ENCODE results near the gene ILK. TPM values are rescaled to one million over a fixed set of nuclear protein-coding genes. Genes with fewer than 3 reads are reported as not detected.

Gene ILK
- polyA plus RNA-seq, 1 experiment, result 654 TPM

GRCh38 chr11:6607190-6607795, 3.7 kb downstream of the ILK start:
- DNase-seq (ENCODE audit: low read depth), result no peak
- no peak for TF ChIP-seq CTCF (IDR thresholded peaks at IDR 0.05; ENCODE audit: insufficient read depth, low read depth, low read length)
- no peak overlapping the region for H3K4me3 ChIP-seq (ENCODE audit: low read depth, low read length)
- ChIA-PET CTCF (interaction anchor here (0.9 to 1.8 kb wide), 6 partner anchors 12 to 76 kb away, joined by 3 to 5 read pairs (median 4); partner anchors contain the start of genes MRPL17 and TPP1), POLR2A (interaction anchor here (1.0 kb wide), 1 partner anchor 12 kb away, joined by 4 read pairs; the partner anchor contains the start of gene TPP1)
- H3K36me3 ChIP-seq (ENCODE audit: control insufficient read depth, insufficient read depth, low read length), result peaks cover 30% of the 10 kb centered on the region
- no peaks in the 10 kb centered on the region for H3K27me3 ChIP-seq (ENCODE audit: control insufficient read depth, insufficient read depth, low read length)

- TF ChIP-seq CTCF (IDR thresholded peaks at IDR 0.05; ENCODE audit: insufficient read depth, low read depth, low read length), result no peak
- no peak for DNase-seq (ENCODE audit: low read depth)
- Histone ChIP-seq H3K36me3 (ENCODE audit: control insufficient read depth, insufficient read depth, low read length) (peaks cover 30% of the 10 kb centered on the region), H3K27me3 (ENCODE audit: control insufficient read depth, insufficient read depth, low read length) (no peaks in the 10 kb centered on the region), H3K4me3 (ENCODE audit: low read depth, low read length) (no peak overlapping the region)
- CTCF ChIA-PET, result interaction anchor here (1.1 to 1.8 kb wide), 2 partner anchors 13 to 76 kb away, joined by 3 to 4 read pairs; partner anchors contain the start of gene MRPL17
- POLR2A ChIA-PET, result interaction anchor here (1.3 kb wide), 1 partner anchor 11 kb away, joined by 4 read pairs; the partner anchor contains the start of gene TPP1
These were observed 4.4 kb downstream of the ILK start for GRCh38 chr11:6608011-6608410.

- DNase-seq (ENCODE audit: low read depth), result no peak
- Histone ChIP-seq H3K27me3 (ENCODE audit: control insufficient read depth, insufficient read depth, low read length) (no peaks in the 10 kb centered on the region), H3K4me3 (ENCODE audit: low read depth, low read length) (no peak overlapping the region), H3K36me3 (ENCODE audit: control insufficient read depth, insufficient read depth, low read length) (peaks cover 30% of the 10 kb centered on the region)
- no peak for TF ChIP-seq CTCF (IDR thresholded peaks at IDR 0.05; ENCODE audit: insufficient read depth, low read depth, low read length)
- ChIA-PET POLR2A (interaction anchor here (1.3 kb wide), 1 partner anchor 10 kb away, joined by 4 read pairs; the partner anchor contains the start of gene TPP1), CTCF (interaction anchor here (0.5 to 1.1 kb wide), 2 partner anchors 12 to 14 kb away, joined by 3 read pairs; no protein-coding TSS in a partner anchor)
These were observed 5.3 kb downstream of the ILK start for GRCh38 chr11:6608726-6609501.

- Histone ChIP-seq H3K27me3 (ENCODE audit: control insufficient read depth, insufficient read depth, low read length) (no peaks in the 10 kb centered on the region), H3K36me3 (ENCODE audit: control insufficient read depth, insufficient read depth, low read length) (peaks cover 30% of the 10 kb centered on the region), H3K4me3 (ENCODE audit: low read depth, low read length) (no peak overlapping the region)
- no peak for DNase-seq (ENCODE audit: low read depth)
- no peak for TF ChIP-seq CTCF (IDR thresholded peaks at IDR 0.05; ENCODE audit: insufficient read depth, low read depth, low read length)
- ChIA-PET CTCF (no interaction called here), POLR2A (no interaction called here)
These were observed 6.0 kb downstream of the ILK start for GRCh38 chr11:6609502-6610015.

GRCh38 chr11:6610591-6610990, 7.0 kb downstream of the ILK start:
- ChIA-PET CTCF (interaction anchor here (3.2 kb wide), 1 partner anchor 72 kb away, joined by 24 read pairs; the partner anchor contains the start of gene MRPL17), POLR2A (no interaction called here)
- no peaks in the 10 kb centered on the region for H3K27me3 ChIP-seq (ENCODE audit: control insufficient read depth, insufficient read depth, low read length)
- H3K4me3 ChIP-seq (ENCODE audit: low read depth, low read length), result no peak overlapping the region
- DNase-seq (ENCODE audit: low read depth), result no peak
- TF ChIP-seq CTCF (IDR thresholded peaks at IDR 0.05; ENCODE audit: insufficient read depth, low read depth, low read length), result no peak
- H3K36me3 ChIP-seq (ENCODE audit: control insufficient read depth, insufficient read depth, low read length), result peaks cover 35% of the 10 kb centered on the region
